ENCODE data around the gene PCSK6. TPM values are rescaled to one million over a fixed set of nuclear protein-coding genes. Genes with fewer than 3 reads are reported as not detected.

The PCSK6 gene
- total RNA-seq, 1 experiment from 2014 or later, result 0.36 TPM

- H3K9me3 ChIP-seq (replicated peaks), result no peaks in the 10 kb centered on the region
- no peak for DNase-seq
- H3K4me1 ChIP-seq, result peaks cover 14% of the 10 kb centered on the region
- peaks cover 3% of the 10 kb centered on the region; the same call in 1 of the 2 replicates for H3K27me3 ChIP-seq
- H3K36me3 ChIP-seq, result no peaks in the 10 kb centered on the region
- no peak overlapping the region for H3K4me3 ChIP-seq
- H3K27ac ChIP-seq, result no peak overlapping the region
Observed at GRCh38 chr15:101498076-101498716, 8.7 kb upstream of the PCSK6 start.

GRCh38 chr15:101497484-101498034 is 8.1 kb upstream of the PCSK6 start:
- Histone ChIP-seq H3K4me1 (peaks cover 14% of the 10 kb centered on the region), H3K36me3 (no peaks in the 10 kb centered on the region), H3K27ac (no peak overlapping the region), H3K27me3 (peaks cover 3% of the 10 kb centered on the region; the same call in 1 of the 2 replicates), H3K9me3 (replicated peaks) (no peaks in the 10 kb centered on the region), H3K4me3 (no peak overlapping the region)
- DNase-seq, result no peak

- Histone ChIP-seq H3K4me3 (no peak overlapping the region), H3K9me3 (replicated peaks) (no peaks in the 10 kb centered on the region), H3K27ac (no peak overlapping the region), H3K4me1 (peaks cover 14% of the 10 kb centered on the region), H3K36me3 (no peaks in the 10 kb centered on the region), H3K27me3 (peaks cover 3% of the 10 kb centered on the region; the same call in 1 of the 2 replicates)
- DNase-seq, result no peak
Observed at GRCh38 chr15:101497017-101497416, 7.5 kb upstream of the PCSK6 start.

- Histone ChIP-seq H3K27me3 (peaks cover 3% of the 10 kb centered on the region; the same call in 1 of the 2 replicates), H3K4me3 (no peak overlapping the region), H3K4me1 (peaks cover 14% of the 10 kb centered on the region), H3K9me3 (replicated peaks) (no peaks in the 10 kb centered on the region), H3K36me3 (no peaks in the 10 kb centered on the region), H3K27ac (no peak overlapping the region)
- no peak for DNase-seq
Observed at GRCh38 chr15:101496198-101496986, 6.9 kb upstream of the PCSK6 start.

- Histone ChIP-seq H3K4me3 (no peak overlapping the region), H3K36me3 (no peaks in the 10 kb centered on the region), H3K27ac (no peak overlapping the region), H3K27me3 (peaks cover 3% of the 10 kb centered on the region; the same call in 1 of the 2 replicates), H3K9me3 (replicated peaks) (no peaks in the 10 kb centered on the region), H3K4me1 (peaks cover 12% of the 10 kb centered on the region)
- DNase-seq, result no peak
Observed at GRCh38 chr15:101495334-101496197, 6.1 kb upstream of the PCSK6 start.

GRCh38 chr15:101494251-101494796 is 4.8 kb upstream of the PCSK6 start:
- DNase-seq, result no peak
- Histone ChIP-seq H3K4me1 (no peaks in the 10 kb centered on the region; the same call in 1 of the 2 replicates), H3K27ac (no peak overlapping the region), H3K4me3 (no peak overlapping the region), H3K36me3 (no peaks in the 10 kb centered on the region), H3K9me3 (replicated peaks) (no peaks in the 10 kb centered on the region), H3K27me3 (peaks cover 3% of the 10 kb centered on the region; the same call in 1 of the 2 replicates)

- Histone ChIP-seq H3K27ac (no peak overlapping the region), H3K4me3 (no peak overlapping the region), H3K4me1 (no peaks in the 10 kb centered on the region), H3K36me3 (no peaks in the 10 kb centered on the region), H3K9me3 (replicated peaks) (no peaks in the 10 kb centered on the region), H3K27me3 (peaks cover 3% of the 10 kb centered on the region; the same call in 1 of the 2 replicates)
- no peak for DNase-seq
Observed at GRCh38 chr15:101492766-101493692, 3.5 kb upstream of the PCSK6 start.

- Histone ChIP-seq H3K36me3 (no peaks in the 10 kb centered on the region), H3K9me3 (replicated peaks) (no peaks in the 10 kb centered on the region), H3K4me1 (no peaks in the 10 kb centered on the region), H3K27ac (no peak overlapping the region), H3K27me3 (peaks cover 3% of the 10 kb centered on the region; the same call in 1 of the 2 replicates), H3K4me3 (no peak overlapping the region)
- DNase-seq, result no peak
Observed at GRCh38 chr15:101491734-101492640, 2.5 kb upstream of the PCSK6 start.

GRCh38 chr15:101490922-101491733 is 1.6 kb upstream of the PCSK6 start:
- Histone ChIP-seq H3K9me3 (replicated peaks) (no peaks in the 10 kb centered on the region), H3K36me3 (no peaks in the 10 kb centered on the region), H3K4me3 (no peak overlapping the region), H3K4me1 (no peaks in the 10 kb centered on the region), H3K27me3 (peaks cover 3% of the 10 kb centered on the region; the same call in 1 of the 2 replicates), H3K27ac (no peak overlapping the region)
- no peak for DNase-seq

- no peak overlapping the region for H3K27ac ChIP-seq
Observed at GRCh38 chr15:101490408-101490891, 943 bp upstream of the PCSK6 start.

GRCh38 chr15:101489237-101489598 is 289 bp downstream of the PCSK6 start:
- no peak for DNase-seq
- H3K4me3 ChIP-seq, result no peak overlapping the region

More at GRCh38 chr15:101490408-101490891, 943 bp upstream of the PCSK6 start:
- Histone ChIP-seq H3K9me3 (replicated peaks) (no peaks in the 10 kb centered on the region), H3K4me3 (no peak overlapping the region), H3K36me3 (no peaks in the 10 kb centered on the region), H3K27me3 (no peaks in the 10 kb centered on the region; the same call in 1 of the 2 replicates), H3K4me1 (no peaks in the 10 kb centered on the region)
- no peak for DNase-seq

More at GRCh38 chr15:101489237-101489598, 289 bp downstream of the PCSK6 start:
- no peaks in the 10 kb centered on the region for H3K9me3 ChIP-seq (replicated peaks)
- no peak overlapping the region for H3K27ac ChIP-seq
- H3K4me1 ChIP-seq, result no peaks in the 10 kb centered on the region
- H3K27me3 ChIP-seq, result no peaks in the 10 kb centered on the region; the same call in 1 of the 2 replicates
- H3K36me3 ChIP-seq, result no peaks in the 10 kb centered on the region

Measured in SJCRH30 (cell line).